Measurements from ENCODE around the gene METTL26. TPM values are rescaled to one million over a fixed set of nuclear protein-coding genes. Genes with fewer than 3 reads are reported as not detected.

METTL26 gene
- total and polyA plus RNA-seq, 8 donors, result 17.3 to 271 (median 197) TPM

Other genes starting within 250 kb of the METTL26 start
- 100 to 1,000 TPM in 1 of 5 donors, 10 to 100 TPM in 4; 23.3 to 187 (median 49.0) TPM for gene NME4, start 239.1 kb downstream of the METTL26 start, total RNA-seq
- gene NME4, start 239.1 kb downstream of the METTL26 start, polyA plus RNA-seq, result 10 to 100 TPM; 84.0 to 97.7 (median 95.6) TPM
- gene DECR2, start 234.4 kb downstream of the METTL26 start, total RNA-seq, result 100 to 1,000 TPM in 1 of 5 donors, 10 to 100 TPM in 2, 1 to 10 TPM in 2; 5.8 to 149 (median 12.5) TPM
- gene DECR2, start 234.4 kb downstream of the METTL26 start, polyA plus RNA-seq, result 10 to 100 TPM; 20.8 to 24.5 (median 22.6) TPM
- 100 to 1,000 TPM in 1 of 5 donors, 10 to 100 TPM in 3, 1 to 10 TPM in 1; 6.7 to 102 (median 57.8) TPM for gene RAB11FIP3, start 210.7 kb downstream of the METTL26 start, total RNA-seq
- gene RAB11FIP3, start 210.7 kb downstream of the METTL26 start, polyA plus RNA-seq, result 10 to 100 TPM; 15.4 to 19.7 (median 16.2) TPM
- 100 to 1,000 TPM in 1 of 5 donors, 10 to 100 TPM in 4; 25.2 to 235 (median 83.5) TPM for gene CAPN15, start 108.6 kb downstream of the METTL26 start, total RNA-seq
- 10 to 100 TPM; 29.3 to 33.2 (median 29.6) TPM for gene CAPN15, start 108.6 kb downstream of the METTL26 start, polyA plus RNA-seq
- gene PRR35, start 75.9 kb downstream of the METTL26 start, total RNA-seq, result not detected
- not detected for gene PRR35, start 75.9 kb downstream of the METTL26 start, polyA plus RNA-seq
- gene NHLRC4, start 69.3 kb downstream of the METTL26 start, total RNA-seq, result under 1 TPM in 2 of 5 donors, not detected in 3; 0.89 to 0.92 TPM
- gene NHLRC4, start 69.3 kb downstream of the METTL26 start, polyA plus RNA-seq, result 1 to 10 TPM in 2 of 3 donors, under 1 TPM in 1; 0.35 to 1.4 (median 1.4) TPM
- gene PIGQ, start 66.3 kb downstream of the METTL26 start, total RNA-seq, result 100 to 1,000 TPM in 2 of 5 donors, 10 to 100 TPM in 3; 14.3 to 217 (median 52.6) TPM
- 10 to 100 TPM; 30.1 to 46.5 (median 38.0) TPM for gene PIGQ, start 66.3 kb downstream of the METTL26 start, polyA plus RNA-seq
- 100 to 1,000 TPM in 1 of 5 donors, 10 to 100 TPM in 4; 17.6 to 101 (median 51.3) TPM for gene RAB40C, start 46.2 kb downstream of the METTL26 start, total RNA-seq
- 10 to 100 TPM; 20.9 to 24.6 (median 22.1) TPM for gene RAB40C, start 46.2 kb downstream of the METTL26 start, polyA plus RNA-seq
- 10 to 100 TPM in 1 of 5 donors, 1 to 10 TPM in 1, under 1 TPM in 2, not detected in 1; 0.14 to 25.8 (median 2.5) TPM for gene WFIKKN1, start 5.3 kb downstream of the METTL26 start, total RNA-seq
- gene WFIKKN1, start 5.3 kb downstream of the METTL26 start, polyA plus RNA-seq, result 1 to 10 TPM; 1.0 to 2.0 (median 1.5) TPM
- gene MCRIP2, start 5.5 kb upstream of the METTL26 start, total RNA-seq, result 100 to 1,000 TPM in 1 of 5 donors, 10 to 100 TPM in 4; 14.0 to 440 (median 67.7) TPM
- gene MCRIP2, start 5.5 kb upstream of the METTL26 start, polyA plus RNA-seq, result 100 to 1,000 TPM in 2 of 3 donors, 10 to 100 TPM in 1; 83.2 to 109 (median 107) TPM
- gene WDR90, start 13.1 kb upstream of the METTL26 start, total RNA-seq, result 100 to 1,000 TPM in 2 of 5 donors, 10 to 100 TPM in 3; 27.2 to 114 (median 30.9) TPM
- 10 to 100 TPM; 19.9 to 33.6 (median 22.0) TPM for gene WDR90, start 13.1 kb upstream of the METTL26 start, polyA plus RNA-seq
- gene RHOT2, start 31.8 kb upstream of the METTL26 start, total RNA-seq, result 100 to 1,000 TPM in 3 of 5 donors, 10 to 100 TPM in 2; 41.5 to 574 (median 171) TPM
- gene RHOT2, start 31.8 kb upstream of the METTL26 start, polyA plus RNA-seq, result 100 to 1,000 TPM in 1 of 3 donors, 10 to 100 TPM in 2; 68.1 to 151 (median 68.8) TPM
- gene RHBDL1, start 39.4 kb upstream of the METTL26 start, total RNA-seq, result 10 to 100 TPM in 1 of 5 donors, 1 to 10 TPM in 2, not detected in 2; 1.3 to 48.7 (median 6.7) TPM
- 1 to 10 TPM in 2 of 3 donors, not detected in 1; 2.1 to 3.3 TPM for gene RHBDL1, start 39.4 kb upstream of the METTL26 start, polyA plus RNA-seq
- gene STUB1, start 44.1 kb upstream of the METTL26 start, total RNA-seq, result 100 to 1,000 TPM in 3 of 5 donors, 10 to 100 TPM in 2; 43.5 to 307 (median 206) TPM
- 100 to 1,000 TPM; 123 to 183 (median 128) TPM for gene STUB1, start 44.1 kb upstream of the METTL26 start, polyA plus RNA-seq
- gene JMJD8, start 48.0 kb upstream of the METTL26 start, total RNA-seq, result 100 to 1,000 TPM in 4 of 5 donors, 10 to 100 TPM in 1; 24.2 to 229 (median 123) TPM
- gene JMJD8, start 48.0 kb upstream of the METTL26 start, polyA plus RNA-seq, result 10 to 100 TPM; 27.6 to 44.2 (median 31.9) TPM
- 10 to 100 TPM in 4 of 5 donors, 1 to 10 TPM in 1; 2.0 to 72.3 (median 27.4) TPM for gene WDR24, start 54.1 kb upstream of the METTL26 start, total RNA-seq
- 1 to 10 TPM; 4.7 to 6.7 (median 5.7) TPM for gene WDR24, start 54.1 kb upstream of the METTL26 start, polyA plus RNA-seq
- under 1 TPM in 2 of 5 donors, not detected in 3; 0.37 to 0.72 TPM for gene FBXL16, start 69.5 kb upstream of the METTL26 start, total RNA-seq
- 1 to 10 TPM in 2 of 3 donors, under 1 TPM in 1; 0.61 to 3.6 (median 1.3) TPM for gene FBXL16, start 69.5 kb upstream of the METTL26 start, polyA plus RNA-seq
- gene METRN, start 78.8 kb upstream of the METTL26 start, total RNA-seq, result 10 to 100 TPM in 4 of 5 donors, 1 to 10 TPM in 1; 7.1 to 79.7 (median 20.4) TPM
- gene METRN, start 78.8 kb upstream of the METTL26 start, polyA plus RNA-seq, result 10 to 100 TPM; 36.9 to 45.8 (median 39.4) TPM
- gene ANTKMT, start 84.8 kb upstream of the METTL26 start, total RNA-seq, result 100 to 1,000 TPM in 1 of 5 donors, 10 to 100 TPM in 3, 1 to 10 TPM in 1; 9.7 to 602 (median 44.9) TPM
- gene ANTKMT, start 84.8 kb upstream of the METTL26 start, polyA plus RNA-seq, result 10 to 100 TPM; 35.9 to 65.0 (median 58.0) TPM
- gene CCDC78, start 90.1 kb upstream of the METTL26 start, total RNA-seq, result 10 to 100 TPM in 1 of 5 donors, 1 to 10 TPM in 1, not detected in 3; 1.3 to 14.3 TPM
- gene CCDC78, start 90.1 kb upstream of the METTL26 start, polyA plus RNA-seq, result 1 to 10 TPM in 2 of 3 donors, not detected in 1; 1.3 to 1.7 TPM
- 10 to 100 TPM in 1 of 5 donors, 1 to 10 TPM in 2, not detected in 2; 3.3 to 19.9 (median 4.0) TPM for gene HAGHL, start 90.8 kb upstream of the METTL26 start, total RNA-seq
- 1 to 10 TPM; 3.1 to 7.9 (median 3.7) TPM for gene HAGHL, start 90.8 kb upstream of the METTL26 start, polyA plus RNA-seq
- gene CIAO3, start 104.7 kb upstream of the METTL26 start, total RNA-seq, result 100 to 1,000 TPM in 1 of 5 donors, 10 to 100 TPM in 4; 35.4 to 145 (median 62.9) TPM
- gene CIAO3, start 104.7 kb upstream of the METTL26 start, polyA plus RNA-seq, result 10 to 100 TPM; 22.8 to 37.6 (median 37.2) TPM
- gene MSLN, start 124.4 kb upstream of the METTL26 start, total RNA-seq, result 10 to 100 TPM in 1 of 5 donors, 1 to 10 TPM in 3, not detected in 1; 1.6 to 41.5 (median 3.4) TPM
- gene MSLN, start 124.4 kb upstream of the METTL26 start, polyA plus RNA-seq, result 10 to 100 TPM in 1 of 3 donors, 1 to 10 TPM in 1, under 1 TPM in 1; 0.92 to 83.7 (median 6.1) TPM
- 10 to 100 TPM in 4 of 5 donors, 1 to 10 TPM in 1; 9.0 to 43.7 (median 37.9) TPM for gene RPUSD1, start 152.1 kb upstream of the METTL26 start, total RNA-seq
- 10 to 100 TPM; 16.4 to 22.9 (median 17.3) TPM for gene RPUSD1, start 152.1 kb upstream of the METTL26 start, polyA plus RNA-seq
- 100 to 1,000 TPM in 1 of 5 donors, 10 to 100 TPM in 2, 1 to 10 TPM in 2; 2.9 to 143 (median 15.2) TPM for gene CHTF18, start 152.3 kb upstream of the METTL26 start, total RNA-seq
- 10 to 100 TPM; 17.9 to 31.0 (median 25.1) TPM for gene CHTF18, start 152.3 kb upstream of the METTL26 start, polyA plus RNA-seq
- gene GNG13, start 164.4 kb upstream of the METTL26 start, total RNA-seq, result not detected
- gene GNG13, start 164.4 kb upstream of the METTL26 start, polyA plus RNA-seq, result not detected

Measured in stomach (tissue), 8 donors.